Measurements from ENCODE around the gene XK. TPM values are rescaled to one million over a fixed set of nuclear protein-coding genes. Genes with fewer than 3 reads are reported as not detected.

The XK gene
- total and polyA plus RNA-seq, 2 experiments from 2014 or later = 0.29 to 1.5 TPM

- TF ChIP-seq REST (IDR thresholded peaks at IDR 0.05; ENCODE audit: unreplicated experiment) = no peak
- TF ChIP-seq, protein P1, sequence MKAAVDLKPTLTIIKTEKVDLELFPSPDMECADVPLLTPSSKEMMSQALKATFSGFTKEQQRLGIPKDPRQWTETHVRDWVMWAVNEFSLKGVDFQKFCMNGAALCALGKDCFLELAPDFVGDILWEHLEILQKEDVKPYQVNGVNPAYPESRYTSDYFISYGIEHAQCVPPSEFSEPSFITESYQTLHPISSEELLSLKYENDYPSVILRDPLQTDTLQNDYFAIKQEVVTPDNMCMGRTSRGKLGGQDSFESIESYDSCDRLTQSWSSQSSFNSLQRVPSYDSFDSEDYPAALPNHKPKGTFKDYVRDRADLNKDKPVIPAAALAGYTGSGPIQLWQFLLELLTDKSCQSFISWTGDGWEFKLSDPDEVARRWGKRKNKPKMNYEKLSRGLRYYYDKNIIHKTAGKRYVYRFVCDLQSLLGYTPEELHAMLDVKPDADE (IDR thresholded peaks at IDR 0.05) = no peak
- TF ChIP-seq, protein P2, sequence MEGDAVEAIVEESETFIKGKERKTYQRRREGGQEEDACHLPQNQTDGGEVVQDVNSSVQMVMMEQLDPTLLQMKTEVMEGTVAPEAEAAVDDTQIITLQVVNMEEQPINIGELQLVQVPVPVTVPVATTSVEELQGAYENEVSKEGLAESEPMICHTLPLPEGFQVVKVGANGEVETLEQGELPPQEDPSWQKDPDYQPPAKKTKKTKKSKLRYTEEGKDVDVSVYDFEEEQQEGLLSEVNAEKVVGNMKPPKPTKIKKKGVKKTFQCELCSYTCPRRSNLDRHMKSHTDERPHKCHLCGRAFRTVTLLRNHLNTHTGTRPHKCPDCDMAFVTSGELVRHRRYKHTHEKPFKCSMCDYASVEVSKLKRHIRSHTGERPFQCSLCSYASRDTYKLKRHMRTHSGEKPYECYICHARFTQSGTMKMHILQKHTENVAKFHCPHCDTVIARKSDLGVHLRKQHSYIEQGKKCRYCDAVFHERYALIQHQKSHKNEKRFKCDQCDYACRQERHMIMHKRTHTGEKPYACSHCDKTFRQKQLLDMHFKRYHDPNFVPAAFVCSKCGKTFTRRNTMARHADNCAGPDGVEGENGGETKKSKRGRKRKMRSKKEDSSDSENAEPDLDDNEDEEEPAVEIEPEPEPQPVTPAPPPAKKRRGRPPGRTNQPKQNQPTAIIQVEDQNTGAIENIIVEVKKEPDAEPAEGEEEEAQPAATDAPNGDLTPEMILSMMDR (conservative IDR thresholded peaks at IDR 0.05; ENCODE audit: low read depth in 2 of 2) = no peak
These were observed 7.0 kb upstream of the XK start (continued) for GRCh38 chrX:37678574-37678973.

GRCh38 chrX:37679230-37679629 lies 6.4 kb upstream of the XK start:
- no peak overlapping the region for H3K27ac Mint-ChIP-seq
- ATAC-seq = no peak
- Histone ChIP-seq H3F3A (replicated peaks; ENCODE audit: low read depth) (no peaks in the 10 kb centered on the region), H3K36me3 (ENCODE audit: insufficient read depth) (no peaks in the 10 kb centered on the region), H3K79me2 (replicated peaks; ENCODE audit: insufficient read depth) (no peaks in the 10 kb centered on the region), H3K4me1 (ENCODE audit: insufficient read depth) (peaks cover 5% of the 10 kb centered on the region; the same call in 1 of the 2 replicates), H3K4me2 (no peak overlapping the region), H4K20me1 (replicated peaks; ENCODE audit: insufficient read depth) (no peaks in the 10 kb centered on the region), H3K4me3 (no peak overlapping the region), H3K27ac (ENCODE audit: low read depth) (no peak overlapping the region), H3K27me3 (ENCODE audit: insufficient read depth) (no peaks in the 10 kb centered on the region), H3K9me2 (ENCODE audit: insufficient read depth) (no peaks in the 10 kb centered on the region), H2AFZ (no peak overlapping the region)
- no peaks in the 10 kb centered on the region for H3K9me3 Mint-ChIP-seq
- no peak for DNase-seq (ENCODE audit: low spot score)
- H3K4me1 Mint-ChIP-seq = peaks cover under 1% of the 10 kb centered on the region; the same call in 1 of the 3 replicates
- no peak overlapping the region for H3K4me3 Mint-ChIP-seq
- H3K36me3 Mint-ChIP-seq (ENCODE audit: low read depth) = no peaks in the 10 kb centered on the region
- H3K27me3 Mint-ChIP-seq (ENCODE audit: insufficient read depth, low read depth, poor library complexity) = peaks cover 2% of the 10 kb centered on the region
- TF ChIP-seq JUNB (IDR thresholded peaks at IDR 0.05; ENCODE audit: unreplicated experiment) (no peak), EZH2phosphoT487 (IDR thresholded peaks at IDR 0.05; ENCODE audit: unreplicated experiment) (no peak), NANOG (IDR thresholded peaks at IDR 0.05; ENCODE audit: borderline replicate concordance) (no peak), POLR2AphosphoS5 (IDR thresholded peaks at IDR 0.05; ENCODE audit: low read depth) (no peak), REST (IDR thresholded peaks at IDR 0.05; ENCODE audit: unreplicated experiment) (no peak), ZNF114 (CRISPR knock-in tag; IDR thresholded peaks at IDR 0.05) (no peak), STAT1 (IDR thresholded peaks at IDR 0.05; ENCODE audit: unreplicated experiment) (no peak), EZH2 (IDR thresholded peaks at IDR 0.05; ENCODE audit: low read depth, unreplicated experiment) (no peak), CREB1 (CRISPR knock-in tag; IDR thresholded peaks at IDR 0.05; ENCODE audit: low read depth) (no peak), ZNF331 (CRISPR knock-in tag; IDR thresholded peaks at IDR 0.05; ENCODE audit: low read depth) (no peak)
- TF ChIP-seq, protein P2 (conservative IDR thresholded peaks at IDR 0.05; ENCODE audit: low read depth in 2 of 2) = no peak
- TF ChIP-seq, protein P1 (IDR thresholded peaks at IDR 0.05) = no peak

Data from GM23338 (cell line).